RKO (cell line): Measurements from ENCODE around the gene RFPL1.
"Not testable (repeated sequence)": the region's sequence is repeated elsewhere in the genome, so short reads cannot be mapped to it uniquely, and the experiment has no call there.

Experiments
- DNase-seq: peaks from one replicate; pipeline ENCODE4 v3.0.0-alpha.2; 2016; ENCODE audit warnings: low spot score

The RFPL1 gene

DNA sequence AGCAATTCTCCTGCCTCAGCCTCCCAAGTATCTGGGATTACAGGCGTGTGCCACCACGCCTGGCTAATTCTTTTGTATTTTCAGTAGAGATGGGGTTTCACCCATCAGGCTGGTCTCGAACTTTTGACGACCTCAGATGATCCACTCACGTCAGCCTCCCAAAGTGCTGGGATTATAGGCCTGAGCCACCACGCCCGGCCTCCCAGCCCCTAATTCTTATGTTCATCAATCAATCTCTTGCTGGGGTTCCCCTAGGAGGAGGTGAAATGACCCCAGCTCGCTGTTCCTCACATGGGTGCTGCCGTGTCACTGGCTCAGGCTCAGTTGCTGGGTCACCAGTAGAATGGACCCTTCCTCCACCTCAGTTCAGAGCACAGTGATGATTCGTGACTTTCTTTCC is at the start of gene RFPL1:
TSS of gene RFPL1 (plus strand) at position 301 of the 400 bp plus-strand sequence.
- DNase-seq, result not testable (repeated sequence)

DNA sequence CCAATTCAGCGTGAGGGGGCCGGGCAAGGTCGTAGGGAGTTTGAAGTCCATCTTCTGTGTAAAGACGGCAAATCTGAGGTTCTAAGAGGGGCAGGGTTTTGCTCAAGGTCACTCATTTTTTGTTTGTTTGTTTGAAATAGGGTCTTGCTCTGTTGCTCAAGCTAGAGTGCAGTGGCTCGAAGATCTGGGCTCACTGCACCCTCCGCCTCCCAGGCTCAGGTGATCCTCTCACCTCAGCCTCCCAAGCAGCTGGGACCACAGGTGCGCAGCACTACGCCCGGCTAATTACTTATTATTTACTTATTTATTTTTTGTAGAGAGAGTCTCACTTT is 49.7 kb upstream of the RFPL1 start:
- DNase-seq, result no peak

DNA sequence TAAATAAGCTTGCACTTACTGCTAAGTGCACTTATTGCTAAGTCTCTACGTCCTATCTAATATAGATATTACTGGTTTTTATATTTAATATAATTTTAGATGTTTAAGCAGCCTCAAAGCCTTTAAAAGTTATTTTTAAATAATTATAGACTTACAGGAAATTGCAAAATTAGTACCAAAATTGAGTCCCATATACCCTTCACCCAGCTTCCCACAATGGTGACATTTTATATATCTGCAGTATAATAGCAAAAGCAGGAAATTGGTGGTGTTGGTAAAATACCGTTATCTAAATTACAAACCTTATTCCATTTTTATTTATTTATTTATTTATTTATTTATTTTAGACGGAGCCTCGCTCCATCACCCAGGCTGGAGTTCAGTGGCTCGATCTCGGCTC is 48.1 kb upstream of the RFPL1 start:
- no peak for DNase-seq

DNA sequence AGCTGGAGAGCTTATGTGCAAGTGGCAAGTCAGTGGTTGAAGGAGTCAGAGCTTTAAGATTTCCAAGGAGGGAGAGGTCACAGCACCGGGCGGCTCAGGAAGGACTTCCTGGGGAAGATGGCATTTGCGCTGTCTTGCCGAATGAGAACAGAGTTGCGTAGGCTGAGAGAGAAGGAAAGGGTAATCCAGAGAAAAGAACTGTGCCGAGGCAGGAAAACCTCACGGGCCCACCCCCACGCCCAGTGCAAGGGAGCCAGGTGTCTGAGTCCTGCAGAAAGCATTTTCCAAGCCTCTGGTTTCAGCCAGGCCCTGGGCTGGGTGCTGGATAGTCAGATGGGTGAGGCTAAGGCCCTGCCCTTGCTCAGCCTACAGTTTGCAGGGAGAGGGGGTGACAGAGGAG is 46.8 kb upstream of the RFPL1 start:
- DNase-seq, result no peak

DNA sequence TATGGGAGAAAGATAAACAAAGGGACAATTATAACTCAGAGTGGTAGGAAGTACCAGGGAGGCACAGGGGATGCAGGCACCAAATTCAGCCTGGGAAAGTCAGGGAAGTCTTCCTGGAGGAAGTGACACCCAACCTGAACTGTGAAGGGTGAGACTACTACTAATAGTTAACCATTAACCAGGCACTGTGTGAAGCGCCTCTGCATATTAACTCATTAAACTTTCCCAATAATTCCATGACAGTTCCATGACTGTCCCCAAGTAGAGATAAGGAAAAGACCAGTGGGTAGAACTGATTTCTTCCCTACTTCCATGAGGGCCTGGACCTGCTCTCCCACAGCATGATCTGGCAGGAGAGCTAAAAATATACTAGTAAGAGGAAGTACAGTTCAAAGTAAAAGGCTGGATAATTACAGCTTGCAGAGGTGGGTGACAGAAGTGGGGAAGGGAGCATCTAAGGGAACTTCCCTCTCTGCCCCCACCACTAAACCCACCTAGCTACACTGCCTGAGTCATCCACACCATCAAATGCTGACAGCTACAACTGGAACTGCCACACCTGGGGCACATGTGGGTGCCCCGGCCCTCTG is 45.3 kb upstream of the RFPL1 start:
- no peak for DNase-seq

DNA sequence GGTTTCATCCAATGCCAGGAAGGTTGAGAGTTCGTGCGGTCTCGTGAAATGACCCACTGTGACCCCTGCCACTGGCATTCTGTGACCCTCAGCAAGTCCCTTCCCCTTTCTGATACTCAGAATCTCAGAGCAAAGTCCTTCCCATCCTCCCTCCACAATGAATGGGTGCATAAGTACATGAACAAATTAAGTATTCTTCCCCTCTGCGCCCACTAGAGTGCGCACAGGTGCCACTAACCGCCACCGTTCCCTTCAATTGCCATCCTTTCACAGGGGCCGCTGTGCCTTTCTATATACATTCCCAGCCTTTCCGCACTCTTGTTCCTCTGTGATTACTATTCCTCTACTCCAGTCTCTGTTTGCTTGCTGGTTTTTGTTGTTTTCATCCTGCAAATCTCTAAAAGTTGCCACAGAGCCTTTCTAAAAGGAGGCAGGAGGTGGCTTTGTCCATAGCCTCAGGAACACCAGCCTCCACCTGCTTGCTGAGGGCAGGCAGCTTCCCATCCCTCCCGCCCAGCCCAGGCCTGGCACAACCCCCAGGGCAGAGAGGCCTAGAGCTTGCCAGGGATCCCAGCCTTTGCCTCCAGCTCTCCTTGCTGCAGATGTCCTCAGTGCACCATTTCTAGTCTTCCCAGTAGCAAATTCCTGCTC is 43.3 kb upstream of the RFPL1 start:
- peak; percentile 82 for DNase-seq

DNA sequence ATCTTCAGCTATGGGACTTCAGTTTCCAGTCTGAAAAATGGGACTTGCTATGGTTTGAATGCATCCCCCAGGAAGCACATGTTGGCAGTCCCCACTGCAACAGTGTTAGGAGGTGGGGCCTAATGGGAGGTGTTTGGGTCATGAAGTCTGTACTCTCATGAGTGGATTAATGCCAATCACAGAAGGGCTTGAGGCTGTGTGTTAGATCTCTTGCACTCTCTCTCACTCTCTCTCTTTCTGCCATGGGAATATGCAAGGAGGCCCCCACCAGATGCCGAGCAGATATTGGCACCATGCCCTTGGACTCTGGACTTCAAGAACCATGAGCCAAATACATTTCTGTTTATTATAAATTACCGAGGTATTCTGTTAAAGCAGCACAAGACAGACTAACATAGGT is 42.3 kb upstream of the RFPL1 start:
- DNase-seq, result no peak

DNA sequence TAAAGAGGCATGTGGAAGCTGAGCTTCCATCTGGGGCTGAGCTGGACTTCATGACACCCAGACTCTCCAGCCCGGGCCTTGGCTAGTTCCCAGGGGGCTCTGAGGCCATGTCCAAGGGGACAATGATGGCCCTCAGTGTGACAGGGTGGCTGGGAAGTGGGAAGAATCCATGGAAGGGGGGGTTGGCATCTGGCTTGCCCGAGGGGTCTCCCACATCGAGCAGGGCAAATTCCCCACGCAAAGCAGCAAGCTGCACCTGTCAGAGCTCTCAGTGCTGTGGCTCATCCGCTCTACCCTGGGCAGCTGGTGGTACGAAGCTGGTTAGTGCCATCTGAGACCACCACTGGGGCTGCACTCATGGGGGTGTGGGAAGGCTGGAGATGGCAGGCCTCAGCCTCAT is 40.6 kb upstream of the RFPL1 start:
- no peak for DNase-seq

DNA sequence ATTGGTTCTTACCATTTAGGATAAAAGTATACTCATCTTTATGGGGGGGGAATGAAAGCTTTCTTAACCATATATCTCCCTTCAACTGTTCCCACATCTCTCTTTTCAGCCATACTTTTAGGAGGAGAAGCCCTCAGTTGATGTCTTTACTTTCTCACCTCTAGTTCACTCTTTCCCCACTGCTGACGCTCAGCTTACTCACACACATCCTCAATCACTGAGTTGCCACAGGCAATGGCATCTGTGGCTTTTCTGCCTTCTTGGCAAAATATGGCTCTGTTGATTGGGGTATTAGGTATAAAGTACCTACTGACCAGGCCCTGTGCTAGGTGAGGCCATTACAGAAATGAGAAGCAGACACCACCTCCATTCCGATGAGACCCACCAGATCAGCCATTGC is 37.8 kb upstream of the RFPL1 start:
- DNase-seq, result no peak

DNA sequence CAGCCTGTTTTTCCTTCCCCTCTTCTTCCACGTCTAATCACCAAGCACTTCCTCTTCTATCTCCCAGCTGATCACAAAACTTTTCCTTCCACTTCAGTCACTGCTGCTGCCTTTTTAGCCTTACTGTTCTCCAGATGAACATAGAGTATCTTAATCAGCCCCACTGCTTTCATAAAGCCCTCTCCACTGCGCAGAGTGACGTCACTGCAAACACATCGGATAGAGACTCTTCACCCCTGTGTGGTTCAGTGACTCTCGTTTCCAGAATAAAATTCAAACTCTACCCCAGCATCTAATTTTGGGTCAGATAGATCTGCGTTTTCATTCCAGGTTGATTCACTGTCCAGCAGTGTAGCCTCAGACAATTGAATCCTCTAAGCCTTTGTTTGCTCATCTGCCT is 36.8 kb upstream of the RFPL1 start:
- not testable (repeated sequence) for DNase-seq

DNA sequence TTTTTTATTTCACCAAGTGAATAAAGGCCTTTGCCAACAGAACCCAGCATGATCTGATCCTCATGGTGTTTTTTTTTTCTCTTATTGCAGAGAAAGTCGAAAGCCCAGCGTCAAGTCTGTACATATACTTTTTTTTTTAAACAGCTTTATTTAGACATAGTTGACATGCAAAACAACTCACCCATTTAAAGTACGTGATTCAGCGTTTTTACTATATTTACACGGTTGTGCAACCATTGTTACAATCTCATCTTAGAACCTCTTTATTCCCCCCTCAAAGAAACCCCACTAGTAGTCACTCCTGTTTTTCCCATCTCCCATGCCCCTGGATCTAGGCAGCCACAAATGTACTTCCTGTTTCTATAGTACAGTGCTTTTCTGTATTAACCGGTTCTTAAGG is 29.4 kb upstream of the RFPL1 start:
- no peak for DNase-seq

DNA sequence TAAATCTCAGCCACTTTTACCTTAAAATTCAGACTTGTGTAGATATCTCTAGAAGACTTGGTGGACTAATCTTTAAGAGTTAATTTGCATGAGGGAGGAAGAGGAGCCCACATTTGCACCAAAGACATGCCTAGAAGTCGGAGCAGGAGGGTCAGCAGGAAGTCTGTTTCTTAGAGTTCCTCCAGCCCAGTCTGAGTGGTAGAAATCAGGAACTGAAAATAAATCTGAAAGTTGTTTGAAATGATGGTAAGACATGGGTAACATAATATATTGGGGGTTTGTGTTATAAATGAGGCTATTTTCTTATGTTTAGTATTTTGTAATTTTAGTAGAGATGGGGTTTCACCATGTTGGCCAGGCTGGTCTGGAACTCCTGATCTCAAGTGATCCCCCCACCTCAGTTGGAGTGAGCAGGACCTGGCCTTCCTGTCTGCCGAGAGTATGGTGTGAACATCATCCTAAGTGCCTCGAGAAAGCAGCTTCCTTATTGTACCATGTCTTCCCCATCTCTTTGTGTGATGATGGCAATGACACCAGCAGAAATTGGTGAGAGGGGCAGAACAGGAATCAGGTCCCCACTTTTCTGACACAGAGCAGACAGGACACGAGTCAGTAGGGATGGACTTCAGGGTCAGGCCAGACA is 26.7 kb upstream of the RFPL1 start:
- not testable (repeated sequence) for DNase-seq

DNA sequence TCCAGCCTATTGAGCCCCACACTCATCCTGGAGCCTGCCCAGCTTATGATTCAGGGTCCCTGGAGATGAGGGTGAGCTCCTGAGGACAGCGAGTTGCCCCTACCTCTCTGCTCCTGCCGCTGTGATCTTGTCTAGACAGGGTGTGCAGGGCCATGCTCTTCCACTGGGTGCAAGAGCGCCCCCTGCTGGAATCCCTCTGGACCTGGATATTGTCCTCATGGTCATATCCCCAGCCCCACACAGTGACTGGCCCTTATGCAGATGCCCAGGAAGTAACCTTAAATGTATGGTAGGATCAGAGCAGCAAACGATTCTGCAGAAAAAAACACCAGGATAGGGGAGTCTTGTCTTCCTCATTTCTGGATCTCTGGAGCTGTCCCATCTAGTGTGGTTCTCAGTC is 25.6 kb upstream of the RFPL1 start:
- DNase-seq, result not testable (repeated sequence)

DNA sequence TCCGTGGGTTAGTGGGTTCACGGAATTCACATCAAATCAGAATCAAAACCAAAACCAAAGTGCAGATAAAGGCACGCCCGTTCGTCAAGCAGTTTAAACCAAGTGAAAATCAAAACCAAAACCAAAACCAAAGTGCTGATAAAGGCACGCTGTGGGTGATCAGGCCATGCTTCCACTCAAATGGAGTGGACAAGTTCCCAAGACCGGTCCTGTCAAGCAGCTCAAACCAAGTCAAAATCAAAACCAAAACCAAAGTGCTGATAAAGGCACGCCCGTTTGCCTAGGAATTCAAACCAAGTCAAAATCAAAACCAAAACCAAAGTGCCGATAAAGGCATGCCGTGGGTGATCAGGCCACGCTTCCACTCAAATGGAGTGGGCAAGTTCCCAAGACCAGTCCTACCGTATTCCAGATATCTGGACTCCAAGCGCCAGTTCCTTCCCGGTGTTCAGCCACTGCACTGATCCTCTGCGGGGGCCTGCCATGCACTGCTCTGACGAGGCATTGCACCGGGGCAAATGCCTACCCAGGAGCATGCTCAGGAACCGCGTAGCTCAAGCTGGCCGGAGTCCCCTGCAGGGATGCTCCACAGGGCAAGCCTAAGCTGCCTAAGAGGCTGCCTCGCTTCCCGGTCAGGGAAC is 23.3 kb upstream of the RFPL1 start:
- not testable (repeated sequence) for DNase-seq

DNA sequence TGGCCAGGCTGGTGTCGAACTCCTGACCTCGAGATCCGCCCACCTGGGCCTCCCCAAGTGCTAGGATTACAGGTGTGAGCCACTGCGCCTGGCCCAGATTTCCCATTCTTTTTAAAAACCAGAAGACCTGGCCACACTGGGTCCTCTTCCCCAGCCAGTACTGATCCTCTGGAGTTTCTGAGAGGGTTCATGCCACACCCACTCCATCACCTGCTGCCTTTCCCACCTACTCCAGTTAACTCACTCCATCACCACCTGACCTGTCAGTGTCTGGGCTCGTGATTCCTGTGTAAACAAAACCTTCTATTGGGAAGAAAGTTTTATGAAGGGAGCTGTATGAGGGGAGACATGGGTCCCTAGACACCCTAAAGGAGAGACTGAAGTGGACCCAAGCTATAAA is 19.7 kb upstream of the RFPL1 start:
- DNase-seq, result not testable (repeated sequence)

DNA sequence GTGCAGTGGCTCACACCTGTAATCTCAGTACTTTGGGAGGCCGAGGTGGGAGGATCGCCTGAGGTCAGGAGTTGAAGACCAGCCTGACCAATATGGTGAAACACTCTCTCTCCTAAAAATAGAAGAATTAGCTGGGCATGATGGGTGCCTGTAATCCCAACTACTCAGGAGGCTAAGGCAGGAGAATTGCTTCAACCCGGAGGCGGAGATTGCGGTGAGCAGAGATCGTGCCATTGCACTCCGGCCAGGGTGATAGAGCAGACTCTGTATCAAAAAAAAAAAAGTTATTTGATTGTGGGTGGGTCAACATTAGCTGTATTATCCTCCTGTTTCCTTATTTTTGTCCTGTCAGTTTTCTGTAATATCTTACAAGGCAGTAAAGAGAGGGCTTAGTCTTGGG is 11.9 kb upstream of the RFPL1 start:
- DNase-seq, result no peak

DNA sequence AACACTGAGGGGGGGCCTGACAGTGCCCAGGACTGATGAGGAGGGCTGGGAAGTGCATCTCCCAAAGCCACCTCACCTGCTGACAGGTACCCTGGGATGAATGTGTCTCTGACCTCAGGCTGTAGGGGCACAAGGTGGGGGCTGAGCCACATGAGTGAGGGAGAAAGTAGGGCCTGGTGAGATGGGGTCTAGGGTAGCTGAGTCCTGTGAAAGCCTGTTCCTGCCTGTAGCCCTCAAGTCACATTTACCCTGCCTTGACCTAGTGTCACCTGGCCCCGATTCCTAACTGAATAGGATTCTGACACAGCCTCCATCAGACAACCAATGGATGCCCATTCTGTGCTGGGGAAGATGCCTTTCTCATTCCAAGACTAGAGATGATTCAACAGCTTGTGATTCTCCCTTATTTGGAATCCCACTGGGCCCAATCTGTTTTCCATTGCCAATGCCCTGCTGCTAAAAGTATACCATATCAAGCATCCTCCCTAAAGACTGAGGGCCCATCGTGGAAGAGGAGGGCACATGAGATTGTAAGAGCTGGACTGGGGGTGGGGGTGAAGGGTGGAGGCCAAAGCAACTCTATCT is 11.1 kb upstream of the RFPL1 start:
- DNase-seq, result no peak

DNA sequence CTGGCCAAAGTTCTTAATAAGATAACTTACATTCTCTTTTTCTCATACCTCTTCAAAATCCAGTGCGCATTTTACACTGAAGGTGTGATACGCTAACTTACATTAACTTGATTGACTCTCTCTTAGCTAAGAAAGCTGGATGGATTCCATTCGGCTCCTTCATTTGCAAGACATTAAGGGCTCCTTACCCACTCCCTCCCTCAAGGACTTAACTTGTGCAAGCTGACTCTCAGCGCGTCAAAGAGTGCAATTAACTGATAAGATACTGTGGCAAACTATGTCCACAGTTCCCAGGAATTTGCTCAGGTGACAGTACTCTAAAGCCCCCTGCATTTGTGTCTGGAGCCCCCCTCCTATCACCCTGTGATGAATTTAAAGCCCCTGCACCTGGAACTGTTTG is 6.4 kb upstream of the RFPL1 start:
- DNase-seq, result no peak

DNA sequence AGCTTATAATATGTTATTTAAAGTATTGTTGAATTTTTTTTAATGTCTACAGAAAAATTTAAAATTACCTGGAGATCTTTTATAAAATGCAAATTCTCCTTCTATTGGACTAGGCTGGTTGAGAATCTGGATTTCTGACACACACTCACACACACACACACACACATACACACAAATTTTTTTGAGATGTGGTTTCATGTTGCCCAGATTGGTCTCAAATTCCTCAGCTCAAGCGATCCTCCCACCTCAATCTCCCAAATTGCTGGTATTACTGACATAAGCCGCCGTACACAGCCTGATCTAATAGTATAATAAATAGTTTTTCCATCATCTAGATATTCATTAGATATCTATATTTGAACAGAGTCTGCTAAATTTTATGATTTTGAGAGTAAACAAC is 4.5 kb upstream of the RFPL1 start:
- no peak for DNase-seq

DNA sequence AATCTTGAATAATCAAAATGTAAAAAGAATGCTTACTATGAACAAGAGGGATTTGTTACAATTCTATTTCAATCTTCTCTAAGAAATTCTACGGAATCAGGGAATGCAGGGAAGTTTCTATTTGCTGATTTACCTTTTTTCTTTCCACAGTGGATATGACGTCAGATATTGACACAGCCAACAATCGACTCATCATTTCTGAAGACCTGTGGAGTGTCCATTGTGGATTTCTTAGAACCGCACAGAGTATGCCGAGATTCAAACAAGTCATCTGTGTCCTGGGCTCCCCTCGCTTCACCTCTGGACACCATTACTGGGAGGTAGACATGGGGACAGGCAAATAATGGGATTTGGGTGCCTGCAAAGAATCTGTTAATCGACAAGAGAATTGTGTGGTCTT is 4.1 kb upstream of the RFPL1 start:
- DNase-seq, result no peak

DNA sequence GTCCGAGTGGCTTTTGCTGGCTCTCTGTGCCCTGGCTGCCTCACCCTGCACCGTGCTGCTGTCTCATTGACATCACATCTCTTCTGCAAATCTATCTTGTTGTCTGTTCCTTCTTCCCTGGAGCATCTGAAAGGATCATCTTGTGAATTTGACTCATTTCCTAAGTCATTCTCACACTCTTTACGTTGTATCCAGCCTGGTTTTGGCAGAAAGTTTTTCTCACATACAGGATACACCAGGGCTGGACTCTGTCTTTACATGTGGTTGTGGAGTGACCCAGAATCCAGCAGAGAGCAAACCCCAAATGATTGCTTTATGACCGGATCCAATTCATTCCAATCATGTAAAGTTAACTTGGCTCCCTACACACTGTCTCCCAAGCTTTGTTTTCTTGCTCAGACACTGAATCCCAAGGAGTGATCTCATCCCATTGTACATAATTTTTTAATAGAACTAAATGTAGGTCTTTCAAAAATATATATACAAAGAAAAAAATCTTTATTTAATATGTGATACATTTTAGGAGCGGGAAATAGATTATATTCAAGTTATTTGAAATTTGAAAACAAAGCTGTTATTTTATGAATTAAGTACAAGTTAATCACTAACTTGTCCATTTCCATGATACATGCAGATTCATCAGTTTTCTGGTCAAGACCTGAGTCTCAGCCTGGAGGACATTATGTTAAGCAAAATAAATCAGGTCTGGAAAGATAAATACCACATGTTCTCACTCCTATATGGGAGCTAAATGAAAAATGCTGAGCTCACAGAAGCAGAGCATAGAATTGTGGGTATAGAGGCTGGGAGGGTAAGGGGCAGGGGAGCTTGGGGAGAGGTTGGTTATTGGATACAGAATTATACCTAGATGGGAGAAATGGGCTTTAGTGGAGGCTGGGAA is 2.9 kb upstream of the RFPL1 start:
- no peak for DNase-seq

DNA sequence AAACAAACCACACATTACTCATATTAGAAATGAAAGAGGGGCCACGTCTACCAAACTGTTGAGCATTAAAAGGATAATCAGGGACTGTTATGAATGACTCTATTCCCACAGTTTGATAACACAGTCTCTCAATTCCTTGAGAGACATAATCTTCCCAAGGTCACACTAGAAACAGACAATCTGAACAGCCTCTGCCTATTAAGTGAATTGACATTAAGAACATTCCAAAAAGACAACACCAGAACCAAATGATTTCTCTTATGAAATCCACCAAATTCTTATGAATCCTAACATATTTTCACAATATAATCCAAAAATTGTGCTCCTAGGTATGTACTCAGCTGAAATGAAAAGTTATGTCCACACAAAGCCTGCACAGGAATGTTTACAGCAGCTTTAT is 4.6 kb downstream of the RFPL1 start:
- DNase-seq, result no peak
